HCT116 (cell line): ENCODE data around the gene MEIOB. TPM values are rescaled to one million over a fixed set of nuclear protein-coding genes. Genes with fewer than 3 reads are reported as not detected.

ENCODE experiments used
- ATAC-seq: fragments of 200-7000 bp; cut with Tn5 transposase; 2 replicates; pipeline ENCODE4 v1.9.1; 2020; ENCODE audit warnings: mild to moderate bottlenecking, moderate library complexity
- BruUV-seq: library from RNA; stranded (reverse); fragments of 400-500 nt; replicated peaks from 2 replicates; lab custom pipeline; 2021; lab: Mats Ljungman, UMichigan
- CTCF ChIA-PET: fragments of 300-600 bp; sonication (Branson Sonifier 250); formaldehyde crosslinking; loops from one replicate; lab custom pipeline; 2021; ENCODE audit warnings: antibody characterized with exemption; lab: Charles Lee
- POLR2A ChIA-PET: fragments of 300-600, 350-600 bp; sonication (Branson Sonifier 250); formaldehyde crosslinking; loops from one replicate; lab custom pipeline; 2021; ENCODE audit warnings: antibody characterized with exemption; lab: Charles Lee
- RAD21 ChIA-PET, 2 experiments: fragments of 300-600 bp; sonication (Branson Sonifier 250); formaldehyde crosslinking; loops; one replicate each; lab custom pipeline; 2023; ENCODE audit warnings: low total read pairs in 2 of 2; ENCODE audit not compliant: uncharacterized antibody in 2 of 2, unreplicated experiment in 2 of 2, low non-redundant PET in 1 of 2; lab: Charles Lee
- DNase-seq: peaks from one replicate; pipeline ENCODE4 v3.0.0-alpha.2; 2010; ENCODE audit warnings: low read depth, low spot score
- H2AFZ ChIP-seq: fragments of 200-600 bp; shearing (Covaris generic), sonication (generic); 2 replicates; pipeline ENCODE4 v1.6.1; 2017; ENCODE audit warnings: low read depth, mixed run types, mixed read lengths, antibody characterized with exemption, low read length; ENCODE audit not compliant: poor library complexity, severe bottlenecking
- H3K27ac ChIP-seq: 2 replicates; pipeline ENCODE4 v1.5.1; 2012; ENCODE audit warnings: low read depth, low read length
- H3K27me3 ChIP-seq: fragments of 200-600 bp; sonication (generic); 2 replicates; pipeline ENCODE4 v1.6.1; 2016; ENCODE audit warnings: mixed run types, low read length, mixed read lengths; ENCODE audit not compliant: insufficient read depth
- H3K36me3 ChIP-seq, 2 experiments: fragments of 200-500 bp in 1 of 2; fragments of 200-600 bp in 1 of 2; sonication (Bioruptor generic) in 1 of 2; sonication (generic) in 1 of 2; 2 replicates each; pipeline versions ENCODE4 v1.5.1 to v1.6.1; 2014 to 2016; ENCODE audit warnings: low read length in 2 of 2, inconsistent platforms in 1 of 2, mixed read lengths in 1 of 2, mixed run types in 1 of 2; ENCODE audit not compliant: insufficient read depth in 2 of 2, control insufficient read depth in 1 of 2
- H3K4me1 ChIP-seq, 2 experiments: fragments of 200-600 bp in 1 of 2; sonication (generic) in 1 of 2; 2 replicates each; pipeline versions ENCODE4 v1.5.1 to v1.6.1; 2012 to 2017; ENCODE audit warnings: low read length in 2 of 2, inconsistent platforms in 1 of 2, mild to moderate bottlenecking in 1 of 2, mixed read lengths in 1 of 2, mixed run types in 1 of 2, moderate library complexity in 1 of 2; ENCODE audit not compliant: insufficient read depth in 2 of 2, control insufficient read depth in 1 of 2
- H3K4me2 ChIP-seq: fragments of 200-600 bp; sonication (generic); 2 replicates; pipeline ENCODE4 v1.6.1; 2017; ENCODE audit warnings: mixed run types, low read length, mixed read lengths
- H3K4me3 ChIP-seq, 2 experiments: fragments of 200-600 bp in 1 of 2; sonication (generic) in 1 of 2; replicated peaks in 1 of 2; 2 replicates each; pipeline ENCODE4 v1.5.1; 2011 to 2016; ENCODE audit warnings: low read length in 2 of 2, control low read depth in 1 of 2, low read depth in 1 of 2, mild to moderate bottlenecking in 1 of 2, mixed read lengths in 1 of 2, mixed run types in 1 of 2
- H3K79me2 ChIP-seq: fragments of 200-600 bp; sonication (generic); 2 replicates; pipeline ENCODE4 v1.6.1; 2017; ENCODE audit warnings: mild to moderate bottlenecking, mixed run types, low read length, moderate library complexity, mixed read lengths; ENCODE audit not compliant: insufficient read depth
- H3K9ac ChIP-seq: fragments of 200-600 bp; sonication (generic); 2 replicates; pipeline ENCODE4 v1.6.1; 2016; ENCODE audit warnings: low read length, mixed read lengths
- H3K9me2 ChIP-seq: fragments of 200-600 bp; sonication (generic), shearing (Covaris generic); 2 replicates; pipeline ENCODE4 v1.6.1; 2017; ENCODE audit warnings: mixed run types, mild to moderate bottlenecking, moderate library complexity; ENCODE audit not compliant: insufficient read depth
- H3K9me3 ChIP-seq, 2 experiments: fragments of 200-500 bp in 1 of 2; fragments of 200-600 bp in 1 of 2; sonication (Bioruptor generic) in 1 of 2; sonication (generic) in 1 of 2; 2 replicates each; pipeline ENCODE4 v1.6.1; 2014 to 2017; ENCODE audit warnings: low read length in 2 of 2, mixed read lengths in 2 of 2, inconsistent platforms in 1 of 2, low read depth in 1 of 2, mild to moderate bottlenecking in 1 of 2, mixed run types in 1 of 2, moderate library complexity in 1 of 2; ENCODE audit not compliant: control insufficient read depth in 1 of 2, insufficient read depth in 1 of 2
- H4K20me1 ChIP-seq: fragments of 200-600 bp; sonication (generic), shearing (Covaris generic); 2 replicates; pipeline ENCODE4 v1.6.1; 2017; ENCODE audit warnings: mixed run types, mild to moderate bottlenecking, moderate library complexity; ENCODE audit not compliant: insufficient read depth
- CEBPB ChIP-seq: IDR thresholded peaks from 2 replicates; pipeline ENCODE4 v1.6.1; 2012; ENCODE audit warnings: low read depth
- ELF1 ChIP-seq: IDR thresholded peaks from 2 replicates; pipeline ENCODE4 v1.6.1; 2012; ENCODE audit warnings: low read depth, borderline replicate concordance
- POLR2AphosphoS5 ChIP-seq: IDR thresholded peaks from 2 replicates; pipeline ENCODE4 v1.6.1; 2011; ENCODE audit warnings: mild to moderate bottlenecking, low read depth, low read length, moderate library complexity
- SP1 ChIP-seq: IDR thresholded peaks from 2 replicates; pipeline ENCODE4 v1.6.1; 2012; ENCODE audit warnings: low read depth
- YY1 ChIP-seq: IDR thresholded peaks from 2 replicates; pipeline ENCODE4 v1.6.1; 2011; ENCODE audit warnings: low read length, low read depth, moderate library complexity, mild to moderate bottlenecking; ENCODE audit not compliant: insufficient replicate concordance; ENCODE audit errors: extremely low read depth
- ZFX ChIP-seq: fragments of 450-650 bp; IDR thresholded peaks from 2 replicates; pipeline ENCODE4 v1.6.1; 2017
- ZNF274 ChIP-seq: fragments of 200-500 bp; sonication (Bioruptor generic); IDR thresholded peaks from 2 replicates; pipeline ENCODE4 v1.6.1; 2014; ENCODE audit warnings: mild to moderate bottlenecking, low read depth, low read length, inconsistent platforms
- intact Hi-C: fragments of 100-400 bp; cut with micrococcal nuclease; formaldehyde crosslinking; loops from 2 replicates; pipeline ENCODE4 v1.10.0; 2022
- total RNA-seq: library from RNA; stranded (reverse); gene quantifications from one replicate; pipeline ENCODE4 v1.2.1, GENCODE V29; 2021; ENCODE audit not compliant: unreplicated experiment
- TF ChIP-seq, protein P1 (sequence below): IDR thresholded peaks from 2 replicates; pipeline ENCODE4 v1.6.1; 2012
- TF ChIP-seq, protein P2 (sequence below): IDR thresholded peaks from 2 replicates; pipeline ENCODE4 v1.6.1; 2011; ENCODE audit warnings: mild to moderate bottlenecking, low read length, moderate library complexity; ENCODE audit not compliant: insufficient replicate concordance; ENCODE audit errors: extremely low read depth

Gene MEIOB
- total RNA-seq, 1 experiment from 2014 or later: 0.59 TPM

DNA sequence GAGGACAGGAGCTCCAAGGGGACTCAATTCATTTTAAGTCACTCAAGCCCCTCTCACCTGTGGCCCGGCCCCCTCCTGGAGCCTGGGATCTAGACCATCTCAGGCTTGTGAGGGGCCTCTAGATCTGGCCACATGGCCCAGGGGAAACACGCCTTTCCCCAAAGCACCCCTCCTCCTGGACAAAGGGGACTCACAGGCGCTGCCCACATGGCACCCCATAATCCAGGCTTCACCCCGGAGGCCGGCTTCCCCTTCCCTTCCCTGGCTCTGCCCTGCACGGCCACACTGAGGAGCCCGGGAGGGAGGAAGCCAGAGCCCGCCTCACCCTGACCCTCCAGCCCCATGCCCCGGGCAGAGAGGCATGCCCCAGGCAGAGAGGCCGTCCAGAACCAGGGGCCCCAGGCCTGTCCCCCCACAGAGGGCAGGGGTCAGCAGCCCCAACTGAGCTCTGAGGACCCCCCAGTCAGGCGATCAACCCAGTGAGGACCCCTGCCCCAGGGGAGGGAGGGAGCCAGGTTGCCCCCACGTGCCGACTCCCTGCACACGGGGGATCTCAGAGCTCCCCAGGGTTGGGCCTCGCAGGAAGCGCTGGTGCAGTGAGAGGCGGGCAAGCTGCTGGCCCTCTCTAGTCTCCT lies 35.4 kb upstream of the MEIOB start:
- no peak for TF ChIP-seq YY1
- TF ChIP-seq SP1: no peak
- TF ChIP-seq, protein P1, sequence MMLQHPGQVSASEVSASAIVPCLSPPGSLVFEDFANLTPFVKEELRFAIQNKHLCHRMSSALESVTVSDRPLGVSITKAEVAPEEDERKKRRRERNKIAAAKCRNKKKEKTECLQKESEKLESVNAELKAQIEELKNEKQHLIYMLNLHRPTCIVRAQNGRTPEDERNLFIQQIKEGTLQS: no peak
- TF ChIP-seq ZNF274: no peak
- TF ChIP-seq POLR2AphosphoS5: no peak
- TF ChIP-seq, protein P2, sequence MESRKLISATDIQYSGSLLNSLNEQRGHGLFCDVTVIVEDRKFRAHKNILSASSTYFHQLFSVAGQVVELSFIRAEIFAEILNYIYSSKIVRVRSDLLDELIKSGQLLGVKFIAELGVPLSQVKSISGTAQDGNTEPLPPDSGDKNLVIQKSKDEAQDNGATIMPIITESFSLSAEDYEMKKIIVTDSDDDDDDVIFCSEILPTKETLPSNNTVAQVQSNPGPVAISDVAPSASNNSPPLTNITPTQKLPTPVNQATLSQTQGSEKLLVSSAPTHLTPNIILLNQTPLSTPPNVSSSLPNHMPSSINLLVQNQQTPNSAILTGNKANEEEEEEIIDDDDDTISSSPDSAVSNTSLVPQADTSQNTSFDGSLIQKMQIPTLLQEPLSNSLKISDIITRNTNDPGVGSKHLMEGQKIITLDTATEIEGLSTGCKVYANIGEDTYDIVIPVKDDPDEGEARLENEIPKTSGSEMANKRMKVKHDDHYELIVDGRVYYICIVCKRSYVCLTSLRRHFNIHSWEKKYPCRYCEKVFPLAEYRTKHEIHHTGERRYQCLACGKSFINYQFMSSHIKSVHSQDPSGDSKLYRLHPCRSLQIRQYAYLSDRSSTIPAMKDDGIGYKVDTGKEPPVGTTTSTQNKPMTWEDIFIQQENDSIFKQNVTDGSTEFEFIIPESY: no peak
- no peak for TF ChIP-seq ELF1
- TF ChIP-seq ZFX: no peak
- TF ChIP-seq CEBPB: no peak
- no peaks in the 10 kb centered on the region for H3K36me3 ChIP-seq
- H3K79me2 ChIP-seq: no peaks in the 10 kb centered on the region
- ChIA-PET POLR2A (no interaction called here), RAD21 (no interaction called here), CTCF (no interaction called here)
- no peak overlapping the region for H3K4me3 ChIP-seq
- H3K4me2 ChIP-seq: no peak overlapping the region
- intact Hi-C loops: no loop called here
- H3K9me3 ChIP-seq: no peaks in the 10 kb centered on the region
- no peak overlapping the region for H3K9ac ChIP-seq
- no peaks in the 10 kb centered on the region for H4K20me1 ChIP-seq
- peaks cover 6 to 9% of the 10 kb centered on the region in 2 experiments; a peak in 3 of 4 replicates for H3K4me1 ChIP-seq
- no peak for DNase-seq
- BruUV-seq: no TSS peak
- H3K27ac ChIP-seq: no peak overlapping the region
- no peak for ATAC-seq
- H3K27me3 ChIP-seq: no peaks in the 10 kb centered on the region
- H3K9me2 ChIP-seq: no peaks in the 10 kb centered on the region
- H2AFZ ChIP-seq: no peak overlapping the region
